Ascending aorta (tissue), 2 donors: ENCODE results near the gene ASPDH. TPM values are rescaled to one million over a fixed set of nuclear protein-coding genes. Genes with fewer than 3 reads are reported as not detected.

Experiments used
- DNase-seq, 2 donors: peaks; one replicate each; pipeline ENCODE4 v3.0.0-alpha.2; 2019; ENCODE audit warnings: low spot score in 2 of 2
- H3K27ac ChIP-seq, 2 donors: fragments of 200-600 bp; sonication (generic); one replicate each; pipeline ENCODE4 v1.5.1; 2016 to 2017; ENCODE audit warnings: mild to moderate bottlenecking in 1 of 2
- H3K27me3 ChIP-seq: fragments of 200-600 bp; sonication (generic); one replicate; pipeline ENCODE4 v1.5.1; 2017
- H3K36me3 ChIP-seq, 2 donors: fragments of 200-600 bp; sonication (generic); one replicate each; pipeline ENCODE4 v1.5.1; 2016
- H3K4me1 ChIP-seq, 2 donors: fragments of 200-600 bp; sonication (generic); one replicate each; pipeline ENCODE4 v1.5.1; 2016 to 2017; ENCODE audit warnings: mild to moderate bottlenecking in 1 of 2
- H3K4me3 ChIP-seq, 2 donors: fragments of 200-600 bp; sonication (generic); one replicate each; pipeline ENCODE4 v1.5.1; 2016 to 2017; ENCODE audit warnings: mild to moderate bottlenecking in 1 of 2
- H3K9me3 ChIP-seq, 2 donors: fragments of 200-600 bp; sonication (generic); one replicate each; pipeline ENCODE4 v1.5.1; 2016
- intact Hi-C: fragments of 100-400 bp; cut with DNase I; formaldehyde crosslinking; loops from one replicate; pipeline ENCODE4 v1.15.1; 2023
- total RNA-seq: library from RNA; depleted of rRNA; stranded (reverse); fragments of >200 nt; gene quantifications from one replicate; pipeline ENCODE4 v1.1.0, GENCODE V29; 2016
- TF ChIP-seq, protein P1 (sequence below), 3 experiments: fragments of 200-600 bp in 2 of 3; fragments of 450-650 bp in 1 of 3; sonication (generic) in 2 of 3; IDR thresholded peaks; one replicate each; pipeline ENCODE4 v1.5.1; 2016 to 2019; ENCODE audit warnings: antibody characterized with exemption in 3 of 3, mild to moderate bottlenecking in 1 of 3, moderate library complexity in 1 of 3

ASPDH gene
- total RNA-seq, 1 donor from 2014 or later = not detected

DNA sequence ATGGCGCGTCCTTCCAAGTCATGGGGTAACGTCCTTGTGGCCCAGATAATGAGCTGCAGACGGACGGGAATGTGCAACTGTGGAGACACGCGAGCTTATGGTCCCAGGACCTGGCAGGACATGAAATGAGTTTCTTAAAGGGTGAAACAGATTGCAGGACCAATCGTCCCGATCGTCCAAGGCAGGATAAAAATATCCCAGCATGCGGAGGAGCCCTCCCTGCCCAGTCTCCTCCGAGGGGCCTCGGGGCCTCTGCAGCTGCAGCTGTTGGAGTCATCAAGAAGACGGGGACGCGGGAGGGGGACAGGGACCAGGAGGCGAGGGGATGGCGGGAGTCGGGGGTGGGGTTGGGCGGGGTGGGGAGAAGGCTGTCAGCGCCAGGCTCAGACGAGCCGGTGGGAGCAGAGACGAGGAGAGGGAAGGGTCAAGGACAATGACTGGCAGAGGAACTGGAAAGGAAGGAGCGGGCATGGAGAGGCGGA lies 22.7 kb downstream of the ASPDH start:
- H3K27me3 ChIP-seq = no peaks in the 10 kb centered on the region
- no peaks in the 10 kb centered on the region for H3K36me3 ChIP-seq
- intact Hi-C loops = no loop called here
- H3K27ac ChIP-seq = no peak overlapping the region
- H3K4me1 ChIP-seq = no peaks in the 10 kb centered on the region
- no peak overlapping the region for H3K4me3 ChIP-seq
- TF ChIP-seq, protein P1, sequence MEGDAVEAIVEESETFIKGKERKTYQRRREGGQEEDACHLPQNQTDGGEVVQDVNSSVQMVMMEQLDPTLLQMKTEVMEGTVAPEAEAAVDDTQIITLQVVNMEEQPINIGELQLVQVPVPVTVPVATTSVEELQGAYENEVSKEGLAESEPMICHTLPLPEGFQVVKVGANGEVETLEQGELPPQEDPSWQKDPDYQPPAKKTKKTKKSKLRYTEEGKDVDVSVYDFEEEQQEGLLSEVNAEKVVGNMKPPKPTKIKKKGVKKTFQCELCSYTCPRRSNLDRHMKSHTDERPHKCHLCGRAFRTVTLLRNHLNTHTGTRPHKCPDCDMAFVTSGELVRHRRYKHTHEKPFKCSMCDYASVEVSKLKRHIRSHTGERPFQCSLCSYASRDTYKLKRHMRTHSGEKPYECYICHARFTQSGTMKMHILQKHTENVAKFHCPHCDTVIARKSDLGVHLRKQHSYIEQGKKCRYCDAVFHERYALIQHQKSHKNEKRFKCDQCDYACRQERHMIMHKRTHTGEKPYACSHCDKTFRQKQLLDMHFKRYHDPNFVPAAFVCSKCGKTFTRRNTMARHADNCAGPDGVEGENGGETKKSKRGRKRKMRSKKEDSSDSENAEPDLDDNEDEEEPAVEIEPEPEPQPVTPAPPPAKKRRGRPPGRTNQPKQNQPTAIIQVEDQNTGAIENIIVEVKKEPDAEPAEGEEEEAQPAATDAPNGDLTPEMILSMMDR (IDR thresholded peaks at IDR 0.05) = no peak
- DNase-seq = no peak
- H3K9me3 ChIP-seq = no peaks in the 10 kb centered on the region

DNA sequence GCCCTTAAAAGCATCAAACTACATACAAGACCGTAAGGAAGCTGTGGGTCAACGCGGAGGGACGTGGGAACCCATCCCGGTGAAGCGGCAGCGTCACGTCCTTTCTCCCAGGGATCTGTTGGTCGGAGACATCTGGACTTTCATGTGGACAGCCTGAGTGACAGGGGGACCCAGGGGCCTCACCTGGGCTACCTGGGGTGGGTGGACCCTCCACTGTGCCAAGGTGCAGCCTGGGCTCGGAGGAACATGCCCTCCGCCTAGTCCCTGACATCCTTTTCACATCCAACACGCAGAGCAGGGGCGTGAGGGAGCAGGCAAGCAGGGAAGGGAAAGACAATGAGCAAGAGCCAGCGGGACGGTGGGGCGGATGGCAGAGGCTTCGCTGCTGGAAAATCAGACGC lies 23.3 kb downstream of the ASPDH start:
- H3K4me3 ChIP-seq = no peak overlapping the region
- H3K36me3 ChIP-seq = no peaks in the 10 kb centered on the region
- H3K27me3 ChIP-seq = no peaks in the 10 kb centered on the region
- no peaks in the 10 kb centered on the region for H3K4me1 ChIP-seq
- no peak for DNase-seq
- TF ChIP-seq, protein P1 (IDR thresholded peaks at IDR 0.05) = no peak
- intact Hi-C loops = no loop called here
- H3K9me3 ChIP-seq = no peaks in the 10 kb centered on the region
- no peak overlapping the region for H3K27ac ChIP-seq

DNA sequence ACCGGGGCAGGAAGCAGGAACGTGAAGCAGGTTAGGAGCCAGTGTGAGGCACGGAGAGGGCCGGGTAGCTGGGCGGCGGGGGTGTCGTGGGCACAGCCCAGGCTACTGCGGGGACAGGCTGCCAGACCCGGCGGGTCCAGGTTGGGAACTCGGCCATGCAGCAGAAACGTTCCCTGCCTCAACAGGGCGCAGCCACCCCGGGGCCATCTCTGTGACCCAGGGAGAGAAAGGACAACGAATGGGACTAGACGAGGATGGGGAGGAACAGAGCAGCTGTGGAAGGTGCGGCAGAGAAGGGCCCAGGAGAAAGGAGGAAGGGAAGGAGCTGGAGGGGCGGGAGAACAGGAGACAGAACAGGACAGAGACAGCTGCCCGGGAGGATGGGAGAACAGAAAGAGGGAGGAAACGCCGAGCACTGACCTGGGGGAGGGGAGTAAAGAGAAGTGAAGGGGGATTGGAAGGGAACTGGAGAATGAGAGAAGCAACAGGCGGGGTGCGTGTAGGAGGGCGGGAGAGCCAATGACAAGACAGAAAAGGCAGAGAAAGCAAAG lies 24.2 kb downstream of the ASPDH start:
- Histone ChIP-seq H3K27me3 (no peaks in the 10 kb centered on the region), H3K4me1 (no peaks in the 10 kb centered on the region), H3K4me3 (no peak overlapping the region), H3K27ac (no peak overlapping the region), H3K36me3 (peaks cover 0 to 3% of the 10 kb centered on the region in 2 donors), H3K9me3 (no peaks in the 10 kb centered on the region)
- no peak for DNase-seq
- intact Hi-C loops = no loop called here
- TF ChIP-seq, protein P1 (IDR thresholded peaks at IDR 0.05) = no peak

DNA sequence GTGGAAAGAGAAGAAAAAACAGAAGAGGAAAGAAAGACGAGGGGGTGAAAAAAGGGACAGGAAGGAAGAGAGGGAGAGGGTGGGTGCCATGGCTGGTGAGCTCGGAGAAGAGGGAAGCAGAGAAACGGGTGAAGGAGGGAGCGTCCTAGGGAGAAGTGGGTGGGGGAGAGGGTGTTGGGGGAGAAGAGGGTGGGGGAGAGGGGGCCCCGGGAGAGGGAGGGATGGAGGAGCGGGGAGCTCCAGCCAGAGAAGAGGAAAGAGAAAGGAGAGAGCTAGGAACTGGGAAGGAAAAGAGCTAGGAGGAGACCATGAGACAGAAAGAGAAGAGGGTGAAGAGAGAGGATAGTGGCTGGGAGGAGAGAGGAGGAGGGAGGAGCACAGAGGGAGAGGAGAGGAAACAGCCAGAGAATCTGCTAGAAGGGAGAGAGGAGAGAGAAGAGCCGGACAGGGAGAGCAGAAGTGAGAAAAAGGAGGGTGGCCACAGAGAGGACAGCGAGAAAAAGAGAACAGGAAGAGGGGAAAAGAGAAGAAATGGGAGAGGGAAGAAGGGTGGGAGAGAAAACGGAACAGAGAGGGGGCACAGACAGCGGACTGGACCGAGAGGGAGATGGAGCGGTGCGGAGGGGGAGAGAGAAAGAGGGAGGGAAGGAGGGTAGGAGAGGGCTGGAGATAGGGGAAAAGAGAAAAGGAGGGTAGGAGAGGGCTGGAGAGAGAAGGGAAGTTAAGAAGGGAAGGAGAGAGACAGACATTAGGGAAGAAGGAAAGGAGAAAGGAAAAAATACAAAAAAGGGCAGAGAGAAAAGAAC lies 25.1 kb downstream of the ASPDH start:
- intact Hi-C loops = no loop called here
- Histone ChIP-seq H3K36me3 (peaks cover 0 to 3% of the 10 kb centered on the region in 2 donors), H3K4me3 (no peak overlapping the region), H3K9me3 (no peaks in the 10 kb centered on the region), H3K27me3 (no peaks in the 10 kb centered on the region), H3K4me1 (no peaks in the 10 kb centered on the region), H3K27ac (no peak overlapping the region)
- TF ChIP-seq, protein P1 (IDR thresholded peaks at IDR 0.05) = no peak
- DNase-seq = no peak

DNA sequence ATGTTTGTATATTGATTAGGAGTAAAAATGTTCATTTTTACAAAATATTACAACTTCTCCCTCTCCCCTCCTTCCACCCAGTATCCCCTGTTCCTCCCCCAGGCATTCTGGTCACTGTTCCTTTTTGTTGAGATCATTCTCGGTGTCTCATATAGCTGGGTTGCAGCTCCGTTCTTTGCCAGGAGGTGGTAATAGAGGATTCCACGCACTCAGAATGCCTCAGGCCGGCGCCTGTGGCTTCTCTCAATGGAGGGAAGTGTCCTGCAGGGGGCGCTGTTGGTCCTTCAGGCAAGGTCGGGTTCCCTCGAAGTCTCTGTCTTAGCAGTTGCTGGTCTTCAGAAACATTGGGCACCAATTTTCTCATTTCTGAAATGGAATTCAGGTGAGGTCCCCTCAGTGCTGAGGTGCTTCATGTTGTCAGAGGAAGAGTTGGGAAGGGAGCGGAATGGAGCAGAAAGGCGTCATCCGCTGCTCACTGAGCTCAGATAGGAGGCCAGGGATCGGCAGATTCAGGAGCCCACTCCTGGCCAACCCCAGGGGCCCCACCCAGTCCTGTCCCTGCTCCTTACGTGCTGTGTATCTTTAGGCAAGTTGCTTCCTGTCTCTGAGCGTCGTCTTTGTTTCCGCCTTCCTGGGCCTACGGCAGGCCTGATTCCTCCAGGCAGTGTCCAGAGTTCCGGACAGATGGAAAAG lies 26.7 kb downstream of the ASPDH start:
- peaks cover 12 to 16% of the 10 kb centered on the region in 2 donors for H3K36me3 ChIP-seq
- TF ChIP-seq, protein P1 (IDR thresholded peaks at IDR 0.05) = peak in 1 of 3 experiments; percentile 28
- intact Hi-C loops = no loop called here
- H3K9me3 ChIP-seq = no peaks in the 10 kb centered on the region
- H3K27me3 ChIP-seq = no peaks in the 10 kb centered on the region
- no peak overlapping the region for H3K4me3 ChIP-seq
- no peak overlapping the region for H3K27ac ChIP-seq
- H3K4me1 ChIP-seq = no peaks in the 10 kb centered on the region
- no peak for DNase-seq
